Measurements from ENCODE around the gene FAM187B. TPM values are rescaled to one million over a fixed set of nuclear protein-coding genes. Genes with fewer than 3 reads are reported as not detected.

Gene FAM187B
- total and polyA plus RNA-seq, 2 experiments from 2014 or later = 0.23 TPM; not detected in 1

DNA sequence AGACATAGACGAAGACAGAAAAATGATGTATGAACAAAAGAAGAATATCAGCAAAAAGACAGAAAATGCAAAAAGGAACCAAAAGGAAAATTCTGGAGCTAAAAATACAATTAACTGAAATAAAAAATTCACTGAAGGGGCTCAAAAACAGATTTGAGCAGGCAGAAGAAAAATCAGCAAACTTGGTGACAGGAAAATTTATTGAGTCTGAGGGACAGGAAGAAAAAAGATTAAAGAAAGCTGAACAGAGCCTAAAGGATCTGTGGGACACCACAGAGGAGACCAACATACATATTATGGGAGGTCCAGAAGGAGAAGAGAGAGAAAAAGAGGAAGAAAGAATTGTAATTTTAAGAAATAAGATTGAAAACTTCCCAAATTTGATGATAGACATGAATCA lies 12.9 kb upstream of the FAM187B start:
- H3K27ac Mint-ChIP-seq = no peak overlapping the region
- H3K36me3 Mint-ChIP-seq (ENCODE audit: low read depth) = peaks cover 10% of the 10 kb centered on the region; the same call in 1 of the 3 replicates
- Histone ChIP-seq H3F3A (replicated peaks; ENCODE audit: low read depth) (no peaks in the 10 kb centered on the region), H3K79me2 (replicated peaks; ENCODE audit: insufficient read depth) (no peaks in the 10 kb centered on the region), H3K27me3 (ENCODE audit: insufficient read depth) (no peaks in the 10 kb centered on the region), H3K4me2 (no peak overlapping the region), H4K20me1 (replicated peaks; ENCODE audit: insufficient read depth) (no peaks in the 10 kb centered on the region), H3K4me1 (ENCODE audit: insufficient read depth) (no peaks in the 10 kb centered on the region), H3K4me3 (no peak overlapping the region), H3K9me2 (ENCODE audit: insufficient read depth) (no peaks in the 10 kb centered on the region), H3K27ac (ENCODE audit: low read depth) (no peak overlapping the region), H2AFZ (no peak overlapping the region), H3K36me3 (ENCODE audit: insufficient read depth) (no peaks in the 10 kb centered on the region)
- H3K9me3 Mint-ChIP-seq = peaks cover 28% of the 10 kb centered on the region
- DNase-seq (ENCODE audit: low spot score) = no peak
- ATAC-seq = no peak
- H3K4me1 Mint-ChIP-seq = peaks cover 7% of the 10 kb centered on the region; the same call in 2 of the 3 replicates
- TF ChIP-seq POLR2AphosphoS5 (IDR thresholded peaks at IDR 0.05; ENCODE audit: low read depth) = no peak
- no peak for TF ChIP-seq EZH2 (IDR thresholded peaks at IDR 0.05; ENCODE audit: low read depth, unreplicated experiment)
- no peak for TF ChIP-seq CTCF (conservative IDR thresholded peaks at IDR 0.05; ENCODE audit: low read depth in 2 of 2)
- TF ChIP-seq STAT1 (IDR thresholded peaks at IDR 0.05; ENCODE audit: unreplicated experiment) = no peak
- no peak for TF ChIP-seq EZH2phosphoT487 (IDR thresholded peaks at IDR 0.05; ENCODE audit: unreplicated experiment)
- no peak for TF ChIP-seq REST (IDR thresholded peaks at IDR 0.05; ENCODE audit: unreplicated experiment)
- TF ChIP-seq ZNF114 (CRISPR knock-in tag; IDR thresholded peaks at IDR 0.05) = no peak
- TF ChIP-seq NANOG (IDR thresholded peaks at IDR 0.05; ENCODE audit: borderline replicate concordance) = no peak
- no peak for TF ChIP-seq JUNB (IDR thresholded peaks at IDR 0.05; ENCODE audit: unreplicated experiment)
- TF ChIP-seq ZNF331 (CRISPR knock-in tag; IDR thresholded peaks at IDR 0.05; ENCODE audit: low read depth) = no peak
- no peak for TF ChIP-seq ZNF462 (CRISPR knock-in tag; IDR thresholded peaks at IDR 0.05)
- TF ChIP-seq, protein P1, sequence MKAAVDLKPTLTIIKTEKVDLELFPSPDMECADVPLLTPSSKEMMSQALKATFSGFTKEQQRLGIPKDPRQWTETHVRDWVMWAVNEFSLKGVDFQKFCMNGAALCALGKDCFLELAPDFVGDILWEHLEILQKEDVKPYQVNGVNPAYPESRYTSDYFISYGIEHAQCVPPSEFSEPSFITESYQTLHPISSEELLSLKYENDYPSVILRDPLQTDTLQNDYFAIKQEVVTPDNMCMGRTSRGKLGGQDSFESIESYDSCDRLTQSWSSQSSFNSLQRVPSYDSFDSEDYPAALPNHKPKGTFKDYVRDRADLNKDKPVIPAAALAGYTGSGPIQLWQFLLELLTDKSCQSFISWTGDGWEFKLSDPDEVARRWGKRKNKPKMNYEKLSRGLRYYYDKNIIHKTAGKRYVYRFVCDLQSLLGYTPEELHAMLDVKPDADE (IDR thresholded peaks at IDR 0.05) = no peak
- TF ChIP-seq CREB1 (CRISPR knock-in tag; IDR thresholded peaks at IDR 0.05; ENCODE audit: low read depth) = no peak
- no peak overlapping the region for H3K4me3 Mint-ChIP-seq
- no peaks in the 10 kb centered on the region for H3K27me3 Mint-ChIP-seq (ENCODE audit: insufficient read depth, low read depth, poor library complexity)
